Prostate gland (tissue), 2 donors: ENCODE measurements around the gene AFF1.

Experiments used
- CTCF ChIP-seq, 4 experiments: fragments of 200-600 bp in 2 of 4; fragments of 450-650 bp in 2 of 4; sonication (generic) in 2 of 4; IDR thresholded peaks; 1 replicate in 3 of 4; 2 replicates in 1 of 4; pipeline ENCODE4 v1.5.1; 2016 to 2019; ENCODE audit warnings: antibody characterized with exemption in 4 of 4, mild to moderate bottlenecking in 2 of 4, moderate library complexity in 2 of 4
- POLR2A ChIP-seq: fragments of 450-650 bp; IDR thresholded peaks from one replicate; pipeline ENCODE4 v1.6.1; 2016; ENCODE audit warnings: antibody characterized with exemption, mild to moderate bottlenecking

- TF ChIP-seq POLR2A (no peak), CTCF (IDR thresholded peaks at IDR 0.05) (no peak)
These were observed 68.5 kb downstream of the AFF1 start for GRCh38 chr4:87003266-87003665.
